H9 (cell line): Measurements from ENCODE around the gene DPP6. TPM values are rescaled to one million over a fixed set of nuclear protein-coding genes. Genes with fewer than 3 reads are reported as not detected.

ENCODE experiments used
- DNase-seq: peaks from one replicate; pipeline ENCODE4 v3.0.0-alpha.2; 2017
- H2AFZ ChIP-seq: one replicate; pipeline ENCODE4 v1.6.1; 2013; ENCODE audit warnings: mild to moderate bottlenecking, low read length, control low read depth, moderate library complexity
- H2AK5ac ChIP-seq: 2 replicates; pipeline ENCODE4 v1.6.1; 2013; ENCODE audit warnings: low read length, control low read depth, mixed read lengths; ENCODE audit not compliant: insufficient read length
- H2BK120ac ChIP-seq: one replicate; pipeline ENCODE4 v1.6.1; 2013; ENCODE audit warnings: low read depth, mild to moderate bottlenecking, low read length, control low read depth, inconsistent platforms; ENCODE audit not compliant: poor library complexity, severe bottlenecking
- H2BK12ac ChIP-seq: 2 replicates; pipeline ENCODE4 v1.6.1; 2013; ENCODE audit warnings: low read length, control low read depth, mixed read lengths, low read depth; ENCODE audit not compliant: insufficient read length
- H2BK15ac ChIP-seq: 2 replicates; pipeline ENCODE4 v1.6.1; 2013; ENCODE audit warnings: low read depth, low read length, control low read depth
- H2BK20ac ChIP-seq: one replicate; pipeline ENCODE4 v1.6.1; 2013; ENCODE audit warnings: low read depth, mild to moderate bottlenecking, low read length, control low read depth, inconsistent platforms; ENCODE audit not compliant: poor library complexity, severe bottlenecking
- H2BK5ac ChIP-seq: 2 replicates; pipeline ENCODE4 v1.6.1; 2013; ENCODE audit warnings: low read length, control low read depth, mixed read lengths; ENCODE audit not compliant: insufficient read length
- H3K14ac ChIP-seq: 2 replicates; pipeline ENCODE4 v1.6.1; 2013; ENCODE audit warnings: low read length, control low read depth; ENCODE audit not compliant: insufficient read depth
- H3K18ac ChIP-seq: 2 replicates; pipeline ENCODE4 v1.6.1; 2013; ENCODE audit warnings: low read depth, mild to moderate bottlenecking, mixed read lengths, low read length, control low read depth; ENCODE audit not compliant: insufficient read length
- H3K23ac ChIP-seq: 2 replicates; pipeline ENCODE4 v1.6.1; 2013; ENCODE audit warnings: low read length, control low read depth, mixed read lengths, low read depth; ENCODE audit not compliant: insufficient read length
- H3K23me2 ChIP-seq: 2 replicates; pipeline ENCODE4 v1.6.1; 2013; ENCODE audit warnings: low read depth, mild to moderate bottlenecking, mixed read lengths, low read length, control low read depth; ENCODE audit not compliant: insufficient read length, poor library complexity, severe bottlenecking
- H3K27ac ChIP-seq: 2 replicates; pipeline ENCODE4 v1.5.1; 2013; ENCODE audit warnings: low read length, control low read depth, mixed read lengths, low read depth; ENCODE audit not compliant: insufficient read length
- H3K27me3 ChIP-seq: 2 replicates; pipeline ENCODE4 v1.6.1; 2013; ENCODE audit warnings: low read length, control low read depth, inconsistent platforms; ENCODE audit not compliant: insufficient read depth
- H3K4ac ChIP-seq: 2 replicates; pipeline ENCODE4 v1.6.1; 2013; ENCODE audit warnings: low read depth, mild to moderate bottlenecking, control low read depth, inconsistent platforms, low read length, moderate library complexity
- H3K4me1 ChIP-seq: 2 replicates; pipeline ENCODE4 v1.6.1; 2013; ENCODE audit warnings: low read length, control low read depth, inconsistent platforms; ENCODE audit not compliant: insufficient read depth
- H3K4me2 ChIP-seq: 2 replicates; pipeline ENCODE4 v1.6.1; 2013; ENCODE audit warnings: low read length, control low read depth, mixed read lengths; ENCODE audit not compliant: insufficient read length, insufficient read depth
- H3K56ac ChIP-seq: 2 replicates; pipeline ENCODE4 v1.6.1; 2013; ENCODE audit warnings: low read depth, mild to moderate bottlenecking, mixed read lengths, low read length, control low read depth; ENCODE audit not compliant: insufficient read length
- H3K79me1 ChIP-seq: 2 replicates; pipeline ENCODE4 v1.6.1; 2013; ENCODE audit warnings: low read depth, mild to moderate bottlenecking, moderate library complexity, low read length, control low read depth, inconsistent platforms; ENCODE audit not compliant: insufficient read depth, poor library complexity, severe bottlenecking
- H3K79me2 ChIP-seq: 2 replicates; pipeline ENCODE4 v1.6.1; 2013; ENCODE audit warnings: low read length, control low read depth, inconsistent platforms; ENCODE audit not compliant: insufficient read depth
- H3K9ac ChIP-seq: 2 replicates; pipeline ENCODE4 v1.6.1; 2013; ENCODE audit warnings: low read length, control low read depth, mixed read lengths; ENCODE audit not compliant: insufficient read length; ENCODE audit errors: extremely low read depth
- H3K9me3 ChIP-seq: one replicate; pipeline ENCODE4 v1.6.1; 2013; ENCODE audit warnings: low read depth, low read length, inconsistent platforms; ENCODE audit not compliant: control insufficient read depth
- H3T11ph ChIP-seq: one replicate; pipeline ENCODE4 v1.6.1; 2013; ENCODE audit warnings: mild to moderate bottlenecking, low read length, control low read depth, inconsistent platforms
- H4K20me1 ChIP-seq: one replicate; pipeline ENCODE4 v1.6.1; 2013; ENCODE audit not compliant: control insufficient read depth, insufficient read length, insufficient read depth
- H4K5ac ChIP-seq: 2 replicates; pipeline ENCODE4 v1.6.1; 2013; ENCODE audit warnings: low read depth, mild to moderate bottlenecking, mixed read lengths, low read length, control low read depth; ENCODE audit not compliant: insufficient read length
- H4K8ac ChIP-seq: replicated peaks from 2 replicates; pipeline ENCODE4 v1.6.1; 2013; ENCODE audit warnings: low read length, control low read depth, mixed read lengths, low read depth; ENCODE audit not compliant: insufficient read length
- H4K91ac ChIP-seq: 2 replicates; pipeline ENCODE4 v1.6.1; 2013; ENCODE audit warnings: low read depth, mild to moderate bottlenecking, moderate library complexity, mixed read lengths, low read length, control low read depth; ENCODE audit not compliant: insufficient read length
- H3K27ac Mint-ChIP-seq, 3 experiments: 2 replicates in 2 of 3; 3 replicates in 1 of 3; pipeline ENCODE4 v1.8.0; 2020 to 2021; ENCODE audit warnings: mixed read lengths in 3 of 3, mild to moderate bottlenecking in 1 of 3, moderate library complexity in 1 of 3
- H3K27me3 Mint-ChIP-seq: 2 replicates; pipeline ENCODE4 v1.8.0; 2021; ENCODE audit warnings: low read depth, mild to moderate bottlenecking, moderate library complexity, mixed read lengths
- H3K36me3 Mint-ChIP-seq, 3 experiments: 2 replicates in 2 of 3; 3 replicates in 1 of 3; pipeline ENCODE4 v1.8.0; 2020 to 2021; ENCODE audit warnings: low read depth in 3 of 3, mixed read lengths in 3 of 3; ENCODE audit not compliant: insufficient read depth in 1 of 3
- H3K4me1 Mint-ChIP-seq, 2 experiments: 2 replicates each; pipeline ENCODE4 v1.8.0; 2020; ENCODE audit warnings: mixed read lengths in 2 of 2
- H3K4me3 Mint-ChIP-seq, 2 experiments: 2 replicates in 1 of 2; 3 replicates in 1 of 2; pipeline ENCODE4 v1.8.0; 2020 to 2021; ENCODE audit warnings: mild to moderate bottlenecking in 2 of 2, mixed read lengths in 2 of 2, moderate library complexity in 1 of 2
- H3K9me3 Mint-ChIP-seq, 2 experiments: 2 replicates in 1 of 2; 3 replicates in 1 of 2; pipeline ENCODE4 v1.8.0; 2020; ENCODE audit warnings: mild to moderate bottlenecking in 2 of 2, mixed read lengths in 2 of 2, moderate library complexity in 1 of 2
- CTCF ChIP-seq: fragments of 200-600 bp; sonication (generic); conservative IDR thresholded peaks from 3 replicates; pipeline ENCODE4 v1.8.0; 2021; ENCODE audit warnings: antibody characterized with exemption, mild to moderate bottlenecking
- WGBS: extraction: QIAGEN DNeasy Blood & Tissue Kit; methylation state at CpG from one replicate; pipeline ENCODE4 v1.1.7; 2013; ENCODE audit warnings: missing lambda C conversion rate, low lambda C conversion rate, mixed read lengths; ENCODE audit not compliant: insufficient read length; ENCODE audit errors: extremely low coverage; 5-methylcytosine and 5-hydroxymethylcytosine counted together
- total RNA-seq: library from RNA; stranded (reverse); gene quantifications from 2 replicates; pipeline ENCODE4 v1.2.1, GENCODE V29; 2021

The DPP6 gene
- total RNA-seq, 1 experiment from 2014 or later, result 4.5 TPM

- no peaks in the 10 kb centered on the region for H3K4me1 Mint-ChIP-seq
- H2BK120ac ChIP-seq, result no peak overlapping the region
- no peaks in the 10 kb centered on the region for H4K20me1 ChIP-seq
- no peak for TF ChIP-seq CTCF
- H3K4ac ChIP-seq, result no peak overlapping the region
- H4K8ac ChIP-seq, result no peak overlapping the region
- no peak overlapping the region for H2BK5ac ChIP-seq
- H3K27me3 Mint-ChIP-seq, result no peaks in the 10 kb centered on the region; the same call in none of the 2 replicates
- H3K79me1 ChIP-seq, result no peaks in the 10 kb centered on the region
- H3K9me3 Mint-ChIP-seq, result no peaks in the 10 kb centered on the region
- no peak overlapping the region for H2BK15ac ChIP-seq
- H3K23ac ChIP-seq, result no peak overlapping the region
- no peaks in the 10 kb centered on the region for H3K9me3 ChIP-seq
- H2AK5ac ChIP-seq, result no peak overlapping the region
- H2BK20ac ChIP-seq, result no peak overlapping the region
- no peak overlapping the region for H2BK12ac ChIP-seq
- H3K9ac ChIP-seq, result no peak overlapping the region
- H3K18ac ChIP-seq, result no peak overlapping the region
- WGBS, result no CpG with 5 or more reads among the region's 6 CpGs
- no peaks in the 10 kb centered on the region for H3K4me1 ChIP-seq
- no peak overlapping the region for H2AFZ ChIP-seq
- H3K36me3 Mint-ChIP-seq, result no peaks in the 10 kb centered on the region
- no peak overlapping the region for H3K4me3 Mint-ChIP-seq
- no peak overlapping the region for H4K5ac ChIP-seq
- H3K27me3 ChIP-seq, result no peaks in the 10 kb centered on the region
- no peaks in the 10 kb centered on the region for H3K23me2 ChIP-seq
- no peak overlapping the region for H3K27ac Mint-ChIP-seq
- H3T11ph ChIP-seq, result no peak overlapping the region
- no peak overlapping the region for H3K27ac ChIP-seq
- DNase-seq, result no peak
- H3K14ac ChIP-seq, result no peak overlapping the region
- no peak overlapping the region for H4K91ac ChIP-seq
- H3K4me2 ChIP-seq, result no peak overlapping the region
- no peaks in the 10 kb centered on the region for H3K79me2 ChIP-seq
- H3K56ac ChIP-seq, result no peak overlapping the region
Measured at GRCh38 chr7:154591544-154591943, 539.3 kb downstream of the DPP6 start.
